ENCODE measurements around the gene DHRS3.

The DHRS3 gene

DNA sequence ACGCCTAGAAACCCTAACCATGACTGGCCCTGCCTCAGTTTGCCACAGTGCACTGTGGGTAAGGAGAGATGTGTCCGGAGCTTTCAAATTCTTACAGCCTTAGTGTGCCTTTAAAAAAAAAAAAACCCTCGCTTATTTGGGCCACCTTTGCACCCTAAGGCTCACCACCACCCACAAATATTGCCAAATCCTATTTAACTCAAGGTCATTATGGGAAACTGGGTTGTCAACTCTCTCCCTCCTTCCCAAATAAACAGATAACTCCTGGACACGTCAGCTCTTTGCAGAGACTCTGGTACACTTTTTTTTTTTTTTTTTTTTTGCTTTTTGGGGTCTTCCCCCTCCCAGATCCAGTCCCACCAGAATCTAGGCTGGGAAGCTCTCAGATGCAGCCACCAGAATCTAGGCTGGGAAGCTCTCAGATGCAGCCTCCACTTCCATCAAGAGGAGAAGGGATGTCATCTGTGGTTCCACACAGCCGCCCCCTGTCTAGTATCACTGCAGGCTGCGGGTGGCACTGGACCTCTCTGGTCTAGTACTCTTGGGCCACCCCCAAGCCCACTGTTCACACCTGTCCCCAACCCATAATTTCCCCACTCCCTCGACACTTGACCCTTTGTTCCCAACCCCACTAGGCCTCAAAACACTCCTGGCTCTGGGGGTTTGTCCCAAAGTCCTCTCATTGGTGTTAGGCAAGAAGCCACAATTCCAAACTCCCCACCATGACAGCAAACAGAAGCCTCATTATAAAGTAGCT is 3.4 kb downstream of the DHRS3 start:
- Histone ChIP-seq H3K4me1 (ENCODE audit: control insufficient read depth, insufficient read depth, low read length) (peaks cover 51% of the 10 kb centered on the region), H3K9me3 (replicated peaks; ENCODE audit: low read length) (no peaks in the 10 kb centered on the region), H3K36me3 (ENCODE audit: insufficient read depth, low read length) (no peaks in the 10 kb centered on the region), H3K4me3 (ENCODE audit: low read length) (no peak overlapping the region), H3K27me3 (ENCODE audit: control insufficient read depth, insufficient read depth, low read length) (peaks cover 41% of the 10 kb centered on the region), H3K9ac (ENCODE audit: low read depth, low read length) (no peak overlapping the region), H3K4me2 (ENCODE audit: low read length) (no peak overlapping the region)

DNA sequence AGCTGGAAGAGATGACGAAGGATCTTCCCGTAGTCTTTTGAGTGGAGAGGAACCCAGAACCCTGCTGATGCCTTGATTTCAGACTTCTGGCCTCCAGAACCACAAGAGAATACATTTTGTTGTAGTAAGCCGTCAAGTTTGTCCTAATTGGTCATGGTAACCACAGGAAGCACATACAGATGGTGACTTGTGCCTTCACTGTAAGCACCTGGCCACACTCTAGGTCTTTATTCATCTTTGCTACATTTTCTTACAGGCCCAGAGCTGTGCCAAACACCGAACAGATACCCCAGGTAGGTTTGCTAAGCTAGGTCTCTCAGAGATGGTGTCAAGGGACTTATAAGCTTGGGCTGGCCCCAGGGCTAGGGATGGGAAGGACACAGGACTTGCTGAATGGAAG is 4.8 kb downstream of the DHRS3 start:
- no peaks in the 10 kb centered on the region for H3K9me3 ChIP-seq (replicated peaks; ENCODE audit: low read length)
- H3K4me2 ChIP-seq (ENCODE audit: low read length) = no peak overlapping the region
- H3K4me1 ChIP-seq (ENCODE audit: control insufficient read depth, insufficient read depth, low read length) = peaks cover 37% of the 10 kb centered on the region
- H3K27me3 ChIP-seq (ENCODE audit: control insufficient read depth, insufficient read depth, low read length) = peaks cover 49% of the 10 kb centered on the region
- no peaks in the 10 kb centered on the region for H3K36me3 ChIP-seq (ENCODE audit: insufficient read depth, low read length)
- H3K4me3 ChIP-seq (ENCODE audit: low read length) = no peak overlapping the region
- no peak overlapping the region for H3K9ac ChIP-seq (ENCODE audit: low read depth, low read length)

DNA sequence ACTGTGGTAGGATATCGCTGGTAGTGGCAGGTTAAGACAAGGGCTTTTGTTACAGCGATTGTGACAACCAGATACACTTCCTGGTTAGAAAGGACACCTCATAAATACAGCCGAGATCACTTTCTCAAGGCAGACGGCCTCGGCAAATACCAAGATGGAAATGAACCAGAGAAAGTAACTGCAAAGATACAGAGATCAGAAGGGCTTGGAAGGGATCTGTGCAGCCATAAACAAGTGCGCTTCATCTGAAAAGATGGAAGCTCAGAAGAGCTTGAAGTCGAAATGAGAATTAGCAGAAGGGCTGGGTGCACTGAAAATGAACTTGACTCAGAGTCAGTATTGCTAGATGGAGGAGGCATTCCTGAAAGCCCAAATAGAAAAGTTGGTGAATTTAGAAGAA is 7.1 kb downstream of the DHRS3 start:
- peaks cover 19% of the 10 kb centered on the region for H3K4me1 ChIP-seq (ENCODE audit: control insufficient read depth, insufficient read depth, low read length)
- H3K27me3 ChIP-seq (ENCODE audit: control insufficient read depth, insufficient read depth, low read length) = peaks cover 41% of the 10 kb centered on the region
- no peak overlapping the region for H3K9ac ChIP-seq (ENCODE audit: low read depth, low read length)
- no peaks in the 10 kb centered on the region for H3K9me3 ChIP-seq (replicated peaks; ENCODE audit: low read length)
- H3K4me3 ChIP-seq (ENCODE audit: low read length) = no peak overlapping the region
- H3K36me3 ChIP-seq (ENCODE audit: insufficient read depth, low read length) = no peaks in the 10 kb centered on the region
- H3K4me2 ChIP-seq (ENCODE audit: low read length) = no peak overlapping the region

DNA sequence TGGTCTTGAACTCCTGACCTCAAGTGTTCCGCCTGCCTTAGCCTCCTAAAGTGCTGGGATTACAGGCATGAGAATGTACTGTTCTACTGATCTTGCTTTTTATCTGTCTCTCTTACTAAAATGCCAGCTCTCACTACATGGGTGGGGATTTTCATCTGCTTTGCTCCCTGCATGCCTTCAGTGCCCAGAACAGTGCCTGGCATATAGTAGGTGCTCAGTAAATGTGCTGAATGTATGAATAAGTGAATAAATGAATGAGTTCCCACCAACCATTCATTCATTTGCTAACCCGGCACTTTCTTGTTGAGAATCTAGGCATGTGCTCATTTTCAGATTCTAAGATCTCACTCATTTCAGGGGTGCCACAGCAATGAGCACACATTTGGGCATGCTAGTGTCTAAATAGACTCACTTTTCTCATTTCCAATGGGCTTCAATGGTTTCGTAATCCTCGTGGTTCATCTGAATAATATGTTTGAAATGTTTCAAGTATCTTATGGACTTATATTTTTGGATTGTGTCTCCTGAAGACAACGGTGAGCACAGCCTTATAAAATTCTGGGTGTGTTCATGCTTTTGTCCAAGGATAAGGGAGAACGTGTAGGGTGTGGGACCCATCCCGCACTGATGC is 7.6 kb downstream of the DHRS3 start:
- H3K4me3 ChIP-seq (ENCODE audit: low read length) = no peak overlapping the region
- H3K9ac ChIP-seq (ENCODE audit: low read depth, low read length) = no peak overlapping the region
- H3K9me3 ChIP-seq (replicated peaks; ENCODE audit: low read length) = no peaks in the 10 kb centered on the region
- H3K36me3 ChIP-seq (ENCODE audit: insufficient read depth, low read length) = no peaks in the 10 kb centered on the region
- H3K27me3 ChIP-seq (ENCODE audit: control insufficient read depth, insufficient read depth, low read length) = peaks cover 41% of the 10 kb centered on the region
- peaks cover 14% of the 10 kb centered on the region for H3K4me1 ChIP-seq (ENCODE audit: control insufficient read depth, insufficient read depth, low read length)
- no peak overlapping the region for H3K4me2 ChIP-seq (ENCODE audit: low read length)

DNA sequence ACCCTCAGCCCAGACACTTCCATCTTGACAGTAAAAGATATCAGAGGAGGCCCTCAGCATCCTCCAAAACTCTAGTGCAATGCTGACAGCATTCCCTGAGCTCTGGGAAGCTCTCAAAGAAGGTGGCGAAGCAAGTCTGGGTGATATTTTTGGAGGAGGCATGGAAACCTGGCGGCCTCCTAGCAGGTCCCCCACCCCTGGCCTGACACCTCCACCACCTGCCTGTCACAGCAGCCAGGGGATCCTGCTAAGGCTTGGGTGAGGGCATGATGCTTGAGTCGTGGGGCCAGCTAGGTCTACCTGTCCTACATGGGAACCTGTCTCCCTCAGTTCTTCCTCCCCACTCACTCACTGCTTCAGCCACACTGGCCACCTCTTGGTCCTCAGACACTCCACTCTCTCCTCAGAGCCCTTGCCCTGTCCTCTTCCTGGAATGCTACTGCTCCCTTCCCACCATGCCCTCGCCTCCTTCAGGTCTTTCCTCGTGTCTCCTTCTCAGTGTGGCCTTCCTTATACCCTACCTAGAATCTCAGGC is 8.5 kb downstream of the DHRS3 start:
- H3K27me3 ChIP-seq (ENCODE audit: control insufficient read depth, insufficient read depth, low read length) = peaks cover 38% of the 10 kb centered on the region
- no peaks in the 10 kb centered on the region for H3K36me3 ChIP-seq (ENCODE audit: insufficient read depth, low read length)
- no peak overlapping the region for H3K4me2 ChIP-seq (ENCODE audit: low read length)
- no peak overlapping the region for H3K9ac ChIP-seq (ENCODE audit: low read depth, low read length)
- peaks cover 8% of the 10 kb centered on the region for H3K4me1 ChIP-seq (ENCODE audit: control insufficient read depth, insufficient read depth, low read length)
- no peak overlapping the region for H3K4me3 ChIP-seq (ENCODE audit: low read length)
- H3K9me3 ChIP-seq (replicated peaks; ENCODE audit: low read length) = no peaks in the 10 kb centered on the region

DNA sequence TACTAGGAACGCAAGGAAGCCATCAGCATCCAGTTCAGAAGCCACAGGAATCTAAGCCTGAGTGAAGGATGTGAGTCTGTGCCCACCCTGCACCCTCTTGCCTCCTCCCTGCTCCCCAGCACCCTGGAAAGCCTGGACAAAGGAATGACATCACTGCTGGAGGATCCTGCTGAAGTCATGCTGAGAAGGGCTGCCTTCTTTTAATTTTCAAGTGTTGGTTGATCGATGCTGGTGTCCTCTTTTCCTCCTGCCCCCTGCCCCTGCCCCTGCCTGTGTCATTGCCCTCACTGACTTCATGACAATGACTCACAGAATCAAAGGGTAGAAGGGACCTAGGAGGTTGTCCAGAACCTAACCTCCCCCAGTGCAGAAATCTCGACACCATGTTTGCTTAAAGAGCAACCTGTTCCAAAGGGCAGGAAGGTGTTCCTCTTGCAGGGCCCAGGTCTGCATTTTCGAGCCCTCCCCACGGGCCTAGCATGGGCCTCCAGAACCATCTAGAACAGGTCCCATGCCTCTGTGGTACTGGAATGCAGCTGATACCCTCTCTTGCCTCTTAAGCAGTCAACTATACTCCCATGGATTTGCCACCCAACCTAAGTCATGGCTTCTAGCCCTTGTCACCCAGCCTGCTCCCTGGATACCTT is 9.6 kb downstream of the DHRS3 start:
- Histone ChIP-seq H3K9ac (ENCODE audit: low read depth, low read length) (no peak overlapping the region), H3K4me1 (ENCODE audit: control insufficient read depth, insufficient read depth, low read length) (peaks cover 18% of the 10 kb centered on the region), H3K4me2 (ENCODE audit: low read length) (no peak overlapping the region), H3K36me3 (ENCODE audit: insufficient read depth, low read length) (no peaks in the 10 kb centered on the region), H3K9me3 (replicated peaks; ENCODE audit: low read length) (no peaks in the 10 kb centered on the region), H3K4me3 (ENCODE audit: low read length) (no peak overlapping the region), H3K27me3 (ENCODE audit: control insufficient read depth, insufficient read depth, low read length) (peaks cover 31% of the 10 kb centered on the region)

DNA sequence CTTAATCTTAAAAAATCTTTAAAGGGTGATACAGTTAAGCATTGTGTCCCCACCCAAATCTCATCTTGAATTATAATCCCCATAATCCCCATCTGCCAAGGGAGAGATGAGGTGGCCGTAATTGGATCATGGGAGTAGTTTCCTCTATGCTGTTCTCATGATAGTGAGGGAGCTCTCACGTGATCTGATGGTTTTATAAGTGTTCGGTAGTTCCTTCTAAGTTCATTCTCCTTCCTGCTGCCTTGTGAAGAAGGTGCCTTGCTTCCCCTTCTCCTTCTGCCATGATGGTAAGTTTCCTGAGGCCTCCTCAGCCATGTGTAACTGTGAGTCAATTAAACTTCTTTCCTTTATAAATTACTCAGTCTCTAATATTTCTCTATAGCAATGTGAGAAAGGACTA is 10.7 kb downstream of the DHRS3 start:
- Histone ChIP-seq H3K27me3 (ENCODE audit: control insufficient read depth, insufficient read depth, low read length) (peaks cover 24% of the 10 kb centered on the region), H3K4me1 (ENCODE audit: control insufficient read depth, insufficient read depth, low read length) (peaks cover 30% of the 10 kb centered on the region), H3K9ac (ENCODE audit: low read depth, low read length) (no peak overlapping the region), H3K9me3 (replicated peaks; ENCODE audit: low read length) (no peaks in the 10 kb centered on the region), H3K36me3 (ENCODE audit: insufficient read depth, low read length) (no peaks in the 10 kb centered on the region), H3K4me2 (ENCODE audit: low read length) (no peak overlapping the region), H3K4me3 (ENCODE audit: low read length) (no peak overlapping the region)

DNA sequence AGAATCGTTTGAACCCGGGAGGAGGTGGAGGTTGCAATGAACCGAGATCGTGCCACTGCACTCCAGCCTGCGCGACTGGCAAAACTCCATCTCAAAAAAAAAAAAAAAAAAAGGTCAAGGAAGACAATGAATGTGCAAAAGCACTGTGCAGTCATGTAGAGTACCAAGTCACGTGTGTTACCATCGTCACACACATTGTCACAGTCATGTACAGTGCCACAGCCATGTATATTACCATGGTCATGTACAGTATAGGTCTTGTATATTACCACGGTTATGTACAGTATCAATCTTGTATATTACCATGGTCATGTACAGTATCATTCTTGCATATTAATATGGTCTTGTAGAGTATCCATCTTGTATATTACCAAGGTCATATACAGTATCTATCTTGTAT is 13.0 kb downstream of the DHRS3 start:
- Histone ChIP-seq H3K36me3 (ENCODE audit: insufficient read depth, low read length) (no peaks in the 10 kb centered on the region), H3K9me3 (replicated peaks; ENCODE audit: low read length) (no peaks in the 10 kb centered on the region), H3K4me1 (ENCODE audit: control insufficient read depth, insufficient read depth, low read length) (peaks cover 42% of the 10 kb centered on the region), H3K9ac (ENCODE audit: low read depth, low read length) (no peak overlapping the region), H3K4me2 (ENCODE audit: low read length) (no peak overlapping the region), H3K4me3 (ENCODE audit: low read length) (no peak overlapping the region), H3K27me3 (ENCODE audit: control insufficient read depth, insufficient read depth, low read length) (peaks cover 18% of the 10 kb centered on the region)

DNA sequence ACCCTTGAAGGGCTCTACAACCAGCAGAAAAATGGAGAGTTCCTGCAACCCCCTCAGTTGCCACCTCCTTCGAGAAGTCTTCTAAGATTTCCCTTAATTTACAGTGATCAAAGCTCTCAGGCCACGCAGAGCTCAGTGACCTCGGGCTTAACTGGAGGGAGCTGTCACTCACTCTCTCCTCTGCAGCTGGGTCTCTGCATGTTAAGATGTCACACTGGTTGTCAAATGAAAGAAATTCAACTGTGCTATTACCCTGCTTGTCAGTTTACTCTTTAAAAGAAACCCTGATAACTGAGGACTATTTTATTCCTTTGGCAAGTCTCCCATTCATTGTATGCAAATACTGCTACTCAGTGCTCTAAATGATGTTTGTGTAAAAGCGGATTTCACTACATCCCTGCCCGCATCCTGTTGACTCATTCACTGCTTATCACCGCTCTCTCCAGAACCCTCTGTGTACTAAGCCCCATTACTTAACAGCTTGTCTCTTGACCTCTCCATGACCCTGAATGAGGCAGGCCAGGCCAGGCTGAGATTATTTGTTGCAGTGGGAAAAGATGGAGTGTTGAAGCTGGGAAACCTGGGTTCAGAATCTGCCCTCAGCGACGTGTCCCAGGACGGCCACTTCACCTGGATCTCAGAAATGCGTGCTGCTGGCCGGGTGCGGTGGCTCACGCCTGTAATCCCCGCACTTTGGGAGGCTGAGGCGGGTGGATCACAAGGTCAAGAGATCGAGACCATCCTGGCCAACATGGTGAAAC is 13.7 kb downstream of the DHRS3 start:
- Histone ChIP-seq H3K9ac (ENCODE audit: low read depth, low read length) (no peak overlapping the region), H3K4me1 (ENCODE audit: control insufficient read depth, insufficient read depth, low read length) (peaks cover 42% of the 10 kb centered on the region)

DNA sequence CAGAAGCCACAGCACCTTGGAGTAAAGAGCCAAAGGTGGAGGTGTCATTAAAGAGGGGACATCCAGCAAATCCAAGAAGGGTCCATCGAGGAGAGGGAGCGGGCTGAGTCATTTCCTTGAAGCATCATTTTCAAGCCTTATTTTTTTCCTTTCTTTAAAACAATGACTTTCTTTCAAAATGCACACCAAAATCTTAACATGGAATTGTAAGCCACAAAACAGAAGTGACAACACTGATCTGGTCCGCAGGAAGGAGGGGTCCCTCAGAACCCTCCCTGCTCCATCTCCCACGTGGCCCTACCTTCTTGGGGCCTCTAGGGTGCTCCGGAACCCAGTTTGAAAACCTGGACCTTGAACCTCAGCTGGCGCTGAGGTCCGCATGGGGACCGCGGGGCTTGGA is 14.8 kb downstream of the DHRS3 start:
- Histone ChIP-seq H3K9ac (ENCODE audit: low read depth, low read length) (no peak overlapping the region), H3K4me2 (ENCODE audit: low read length) (no peak overlapping the region), H3K9me3 (replicated peaks; ENCODE audit: low read length) (no peaks in the 10 kb centered on the region), H3K4me3 (ENCODE audit: low read length) (no peak overlapping the region), H3K36me3 (ENCODE audit: insufficient read depth, low read length) (no peaks in the 10 kb centered on the region), H3K27me3 (ENCODE audit: control insufficient read depth, insufficient read depth, low read length) (peaks cover 17% of the 10 kb centered on the region), H3K4me1 (ENCODE audit: control insufficient read depth, insufficient read depth, low read length) (peaks cover 42% of the 10 kb centered on the region)

More for the DNA sequence above, 13.7 kb downstream of the DHRS3 start:
- H3K27me3 ChIP-seq (ENCODE audit: control insufficient read depth, insufficient read depth, low read length) = peaks cover 18% of the 10 kb centered on the region
- no peaks in the 10 kb centered on the region for H3K9me3 ChIP-seq (replicated peaks; ENCODE audit: low read length)
- H3K4me2 ChIP-seq (ENCODE audit: low read length) = peak overlapping the region; percentile 46
- H3K36me3 ChIP-seq (ENCODE audit: insufficient read depth, low read length) = no peaks in the 10 kb centered on the region
- H3K4me3 ChIP-seq (ENCODE audit: low read length) = no peak overlapping the region

DNA sequence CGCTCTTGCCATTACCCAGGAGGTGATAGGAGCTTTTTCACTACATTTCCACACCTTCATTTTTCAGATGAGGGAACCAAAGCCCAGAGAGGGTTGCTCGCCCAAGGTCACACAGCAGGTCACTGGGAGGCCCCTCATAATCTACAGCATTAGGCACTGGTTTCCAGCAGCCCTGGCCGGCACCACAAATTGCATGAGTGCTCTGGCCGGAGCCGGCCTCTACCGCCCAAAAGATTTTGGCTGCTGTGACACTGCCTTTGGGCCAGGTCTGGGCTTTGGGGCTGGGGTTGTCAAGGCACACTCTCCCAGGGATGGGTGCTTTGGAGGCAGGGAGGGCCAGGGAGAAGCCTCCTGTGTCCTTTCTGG is 15.4 kb downstream of the DHRS3 start:
- Histone ChIP-seq H3K4me3 (ENCODE audit: low read length) (no peak overlapping the region), H3K27me3 (ENCODE audit: control insufficient read depth, insufficient read depth, low read length) (peaks cover 17% of the 10 kb centered on the region), H3K36me3 (ENCODE audit: insufficient read depth, low read length) (no peaks in the 10 kb centered on the region), H3K4me2 (ENCODE audit: low read length) (no peak overlapping the region), H3K9me3 (replicated peaks; ENCODE audit: low read length) (no peaks in the 10 kb centered on the region), H3K9ac (ENCODE audit: low read depth, low read length) (no peak overlapping the region), H3K4me1 (ENCODE audit: control insufficient read depth, insufficient read depth, low read length) (peaks cover 44% of the 10 kb centered on the region)

Measured in skeletal muscle satellite cell (primary cell).